KMS-11 (cell line): ENCODE results near the gene TRIM44.

Experiments
- H2AFZ ChIP-seq: fragments of 200-600 bp; sonication (generic); 2 replicates; pipeline ENCODE4 v1.6.1; 2016; ENCODE audit warnings: antibody characterized with exemption, mixed run types, low read depth
- H3K27ac ChIP-seq: fragments of 200-600 bp; sonication (generic); 2 replicates; pipeline ENCODE4 v1.6.1; 2016; ENCODE audit warnings: mild to moderate bottlenecking, mixed run types
- H3K27me3 ChIP-seq: fragments of 200-600 bp; sonication (generic); 2 replicates; pipeline ENCODE4 v1.6.1; 2017; ENCODE audit warnings: mild to moderate bottlenecking, low read depth, mixed run types, moderate library complexity; ENCODE audit not compliant: insufficient read depth
- H3K36me3 ChIP-seq: fragments of 200-600 bp; sonication (generic); 2 replicates; pipeline ENCODE4 v1.6.1; 2017; ENCODE audit warnings: mild to moderate bottlenecking, mixed run types; ENCODE audit not compliant: insufficient read depth
- H3K4me1 ChIP-seq: fragments of 200-600 bp; sonication (generic); 2 replicates; pipeline ENCODE4 v1.6.1; 2016; ENCODE audit warnings: mild to moderate bottlenecking, low read depth, mixed run types; ENCODE audit not compliant: poor library complexity, severe bottlenecking
- H3K4me2 ChIP-seq: fragments of 200-600 bp; sonication (generic); 2 replicates; pipeline ENCODE4 v1.7.0; 2016; ENCODE audit warnings: mild to moderate bottlenecking, mixed run types
- H3K4me3 ChIP-seq: fragments of 200-600 bp; sonication (generic); IDR thresholded peaks from 2 replicates; pipeline ENCODE4 v1.6.1; 2017; ENCODE audit warnings: low read depth, low read length, mixed read lengths; ENCODE audit not compliant: insufficient read depth
- H3K79me2 ChIP-seq: fragments of 200-600 bp; sonication (generic); 2 replicates; pipeline ENCODE4 v1.6.1; 2016; ENCODE audit warnings: low read depth, mixed run types; ENCODE audit not compliant: insufficient read depth
- H3K9ac ChIP-seq: fragments of 200-600 bp; sonication (generic); 2 replicates; pipeline ENCODE4 v1.6.1; 2016; ENCODE audit warnings: mild to moderate bottlenecking, mixed run types
- H4K20me1 ChIP-seq: fragments of 200-600 bp; sonication (generic); 2 replicates; pipeline ENCODE4 v1.6.1; 2016; ENCODE audit warnings: mild to moderate bottlenecking, mixed run types; ENCODE audit not compliant: insufficient read depth
- TF ChIP-seq, protein P1 (sequence below): fragments of 200-600 bp; sonication (generic); conservative IDR thresholded peaks from 2 replicates; pipeline ENCODE4 v1.6.1; 2017; ENCODE audit warnings: low read depth, mild to moderate bottlenecking, antibody characterized with exemption, low read length, moderate library complexity, mixed read lengths

Gene TRIM44

GRCh38 chr11:35780951-35781860 lies 118.6 kb downstream of the TRIM44 start:
- no peaks in the 10 kb centered on the region for H3K27me3 ChIP-seq
- no peak overlapping the region for H3K9ac ChIP-seq
- no peak overlapping the region for H3K27ac ChIP-seq
- no peaks in the 10 kb centered on the region for H3K36me3 ChIP-seq
- H3K79me2 ChIP-seq, result 0 out of 2 replicates have a peak, but pooled peaks cover under 1% of the 10 kb centered on the region
- no peaks in the 10 kb centered on the region for H4K20me1 ChIP-seq
- no peak overlapping the region for H2AFZ ChIP-seq
- TF ChIP-seq, protein P1, sequence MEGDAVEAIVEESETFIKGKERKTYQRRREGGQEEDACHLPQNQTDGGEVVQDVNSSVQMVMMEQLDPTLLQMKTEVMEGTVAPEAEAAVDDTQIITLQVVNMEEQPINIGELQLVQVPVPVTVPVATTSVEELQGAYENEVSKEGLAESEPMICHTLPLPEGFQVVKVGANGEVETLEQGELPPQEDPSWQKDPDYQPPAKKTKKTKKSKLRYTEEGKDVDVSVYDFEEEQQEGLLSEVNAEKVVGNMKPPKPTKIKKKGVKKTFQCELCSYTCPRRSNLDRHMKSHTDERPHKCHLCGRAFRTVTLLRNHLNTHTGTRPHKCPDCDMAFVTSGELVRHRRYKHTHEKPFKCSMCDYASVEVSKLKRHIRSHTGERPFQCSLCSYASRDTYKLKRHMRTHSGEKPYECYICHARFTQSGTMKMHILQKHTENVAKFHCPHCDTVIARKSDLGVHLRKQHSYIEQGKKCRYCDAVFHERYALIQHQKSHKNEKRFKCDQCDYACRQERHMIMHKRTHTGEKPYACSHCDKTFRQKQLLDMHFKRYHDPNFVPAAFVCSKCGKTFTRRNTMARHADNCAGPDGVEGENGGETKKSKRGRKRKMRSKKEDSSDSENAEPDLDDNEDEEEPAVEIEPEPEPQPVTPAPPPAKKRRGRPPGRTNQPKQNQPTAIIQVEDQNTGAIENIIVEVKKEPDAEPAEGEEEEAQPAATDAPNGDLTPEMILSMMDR, result no peak
- H3K4me1 ChIP-seq, result peaks cover 8% of the 10 kb centered on the region
- H3K4me2 ChIP-seq, result no peak overlapping the region
- H3K4me3 ChIP-seq, result no peak overlapping the region

GRCh38 chr11:35781861-35782470 lies 119.4 kb downstream of the TRIM44 start:
- TF ChIP-seq, protein P1, result no peak
- no peaks in the 10 kb centered on the region for H4K20me1 ChIP-seq

DNA sequence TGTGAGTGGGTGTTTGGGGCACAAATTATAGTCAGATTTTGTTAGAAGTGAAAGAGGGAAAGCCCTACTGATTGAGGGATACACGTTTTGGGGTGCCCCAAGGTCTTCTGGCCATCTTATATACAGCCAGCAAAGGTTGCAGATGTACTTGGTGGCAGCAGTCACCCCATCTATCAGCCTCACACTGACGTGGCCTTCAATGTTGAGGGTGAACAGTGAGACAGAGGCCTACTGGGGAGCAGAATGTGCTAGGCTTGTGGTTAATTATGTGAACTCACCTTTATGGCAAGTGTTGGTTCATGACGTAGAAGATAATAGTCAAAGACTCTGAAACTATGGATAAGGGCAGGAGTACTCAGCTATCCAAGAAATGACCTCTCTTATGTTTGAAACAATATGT lies 121.2 kb downstream of the TRIM44 start:
- Histone ChIP-seq H3K9ac (no peak overlapping the region), H4K20me1 (no peaks in the 10 kb centered on the region), H3K36me3 (no peaks in the 10 kb centered on the region), H3K4me2 (no peak overlapping the region), H3K79me2 (no peaks in the 10 kb centered on the region), H3K27ac (no peak overlapping the region), H2AFZ (no peak overlapping the region), H3K4me3 (no peak overlapping the region), H3K4me1 (peaks cover 10% of the 10 kb centered on the region), H3K27me3 (no peaks in the 10 kb centered on the region)
- TF ChIP-seq, protein P1, result no peak

More at GRCh38 chr11:35781861-35782470, 119.4 kb downstream of the TRIM44 start:
- Histone ChIP-seq H3K9ac (no peak overlapping the region), H2AFZ (no peak overlapping the region), H3K27me3 (no peaks in the 10 kb centered on the region), H3K4me2 (no peak overlapping the region), H3K79me2 (no peaks in the 10 kb centered on the region), H3K36me3 (no peaks in the 10 kb centered on the region), H3K4me3 (no peak overlapping the region), H3K27ac (no peak overlapping the region), H3K4me1 (peaks cover 10% of the 10 kb centered on the region)

GRCh38 chr11:35784699-35785098 lies 122.1 kb downstream of the TRIM44 start:
- Histone ChIP-seq H3K27me3 (no peaks in the 10 kb centered on the region), H2AFZ (no peak overlapping the region), H3K27ac (no peak overlapping the region), H3K4me1 (peaks cover 10% of the 10 kb centered on the region), H3K79me2 (no peaks in the 10 kb centered on the region), H3K4me3 (no peak overlapping the region), H3K9ac (no peak overlapping the region), H3K36me3 (no peaks in the 10 kb centered on the region), H4K20me1 (no peaks in the 10 kb centered on the region), H3K4me2 (no peak overlapping the region)
- TF ChIP-seq, protein P1, result no peak
